ENCODE measurements around the gene UTP14C. TPM values are rescaled to one million over a fixed set of nuclear protein-coding genes. Genes with fewer than 3 reads are reported as not detected.

The UTP14C gene
- total RNA-seq: 24.1 TPM

GRCh38 chr13:52024481-52024880, at the start of gene UTP14C:
Gene UTP14C (plus strand): TSS chr13:52024691. CDS start chr13:52028805, 4,114 bp downstream.

GRCh38 chr13:52010890-52011631, 13.4 kb upstream of the UTP14C start, which contains the start of gene ATP7B:
Gene ATP7B (minus strand): TSS chr13:52011450. CDS start chr13:52011337, 113 bp downstream.

GRCh38 chr13:52011632-52012511, 12.6 kb upstream of the UTP14C start, which contains the start of gene ALG11:
Gene ALG11 (plus strand): TSS chr13:52012398. CDS start chr13:52012419, 21 bp downstream.

Other genes starting within 250 kb of the UTP14C start
- gene DHRS12, start 220.5 kb upstream of the UTP14C start, total RNA-seq: 11.0 TPM
- gene TMEM272, start 179.5 kb upstream of the UTP14C start, total RNA-seq: 1.9 TPM
- not detected for gene CCDC70, start 162.7 kb upstream of the UTP14C start, total RNA-seq
- 32.2 TPM for gene ATP7B, start 13.2 kb upstream of the UTP14C start, total RNA-seq
- gene ALG11, start 12.3 kb upstream of the UTP14C start, total RNA-seq: 34.1 TPM
- 1.3 TPM for gene NEK5, start 104.4 kb downstream of the UTP14C start, total RNA-seq
- gene NEK3, start 134.9 kb downstream of the UTP14C start, total RNA-seq: 19.1 TPM

Measured in parietal lobe (tissue), 1 donor.